ENCODE results near the gene SC5D.

The SC5D gene

DNA sequence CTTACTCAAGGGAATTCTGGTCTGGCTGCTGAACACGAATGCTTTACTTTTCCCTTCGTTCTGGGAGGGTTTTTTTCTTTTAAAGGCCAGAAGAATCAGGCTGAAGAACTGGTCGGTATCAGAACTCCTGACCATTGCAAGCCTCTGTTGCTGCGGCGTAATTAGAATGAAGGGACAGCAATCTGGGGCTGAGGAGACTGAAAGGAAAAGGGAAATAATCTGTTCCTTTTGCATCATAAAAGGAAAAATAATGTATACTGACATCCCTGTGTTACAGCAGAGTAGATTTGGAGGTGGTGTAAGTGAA is 670 bp downstream of the SC5D start:
- no peak for DNase-seq

DNA sequence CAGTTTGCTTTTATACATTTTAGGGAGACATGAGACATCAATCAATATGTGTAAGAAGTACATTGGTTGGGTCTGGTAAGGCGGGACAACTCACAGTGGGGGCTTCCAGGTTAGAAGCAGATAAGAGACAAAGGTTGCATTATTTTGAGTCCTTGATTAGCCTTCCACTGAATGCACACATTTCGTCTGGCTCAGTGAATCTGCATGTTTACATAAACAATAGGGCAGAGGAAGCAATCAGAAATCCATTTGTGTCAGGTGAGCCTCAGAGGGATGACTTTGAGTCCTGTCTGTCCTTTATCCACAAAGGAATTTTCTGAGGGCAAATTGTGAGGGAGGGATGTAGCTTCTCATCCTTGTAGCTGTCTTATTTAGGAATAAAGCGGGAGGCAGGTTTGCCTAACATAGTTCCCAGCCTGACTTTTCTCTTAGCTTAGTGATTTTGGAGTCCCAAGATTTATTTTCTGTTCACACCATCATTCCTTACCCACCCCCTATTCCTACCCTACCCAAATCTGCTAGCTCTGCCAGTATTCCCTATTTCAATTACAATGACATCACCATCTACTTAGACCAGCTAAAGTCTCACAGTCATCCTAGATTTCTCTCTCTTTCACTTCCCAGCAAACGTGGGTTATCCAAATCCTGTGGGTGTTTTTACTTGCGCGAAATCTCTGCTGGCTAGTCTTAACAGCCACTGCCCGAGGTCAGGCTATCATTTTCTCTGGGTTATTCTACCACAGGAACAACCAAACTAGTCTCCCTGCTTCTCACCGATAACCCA is 2.9 kb downstream of the SC5D start:
- DNase-seq: no peak

DNA sequence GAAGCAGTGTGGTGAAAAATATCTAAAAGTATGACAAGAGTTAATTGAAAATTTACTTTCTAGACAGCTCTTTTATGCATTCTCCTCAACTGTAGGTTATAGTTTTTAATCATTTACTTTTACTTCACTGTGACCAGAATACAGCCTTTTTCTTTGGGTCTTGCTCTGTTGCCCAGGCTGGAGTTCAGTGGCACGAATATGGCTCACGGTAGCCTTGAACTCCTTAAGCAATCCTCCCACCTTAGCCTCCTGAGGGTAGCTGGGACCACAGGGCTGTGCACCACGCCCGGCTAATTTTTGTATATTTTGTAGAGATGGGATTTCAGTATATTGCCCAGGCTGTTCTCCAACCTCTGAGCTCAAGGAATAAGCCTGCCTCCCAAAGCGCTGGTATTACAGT is 5.3 kb downstream of the SC5D start:
- DNase-seq: no peak

DNA sequence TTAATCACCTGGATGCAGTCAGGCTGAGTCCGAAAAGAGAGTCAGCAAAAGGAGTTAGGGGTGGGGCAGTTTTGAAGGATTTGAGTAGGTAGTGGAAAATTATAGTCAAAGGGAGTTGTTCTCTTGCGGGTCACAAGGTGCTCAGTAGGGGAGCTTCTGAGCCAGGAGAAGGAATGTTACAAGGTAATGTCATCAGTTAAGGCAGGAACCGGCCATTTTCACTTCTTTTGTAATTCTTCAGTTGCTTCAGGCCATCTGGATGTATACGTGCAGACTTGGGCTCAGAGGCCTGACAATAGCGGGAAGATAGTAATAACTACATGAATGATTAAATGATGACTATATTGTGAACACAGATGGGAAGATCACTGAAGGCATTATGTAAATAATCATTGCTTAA is 6.2 kb downstream of the SC5D start:
- no peak for DNase-seq

DNA sequence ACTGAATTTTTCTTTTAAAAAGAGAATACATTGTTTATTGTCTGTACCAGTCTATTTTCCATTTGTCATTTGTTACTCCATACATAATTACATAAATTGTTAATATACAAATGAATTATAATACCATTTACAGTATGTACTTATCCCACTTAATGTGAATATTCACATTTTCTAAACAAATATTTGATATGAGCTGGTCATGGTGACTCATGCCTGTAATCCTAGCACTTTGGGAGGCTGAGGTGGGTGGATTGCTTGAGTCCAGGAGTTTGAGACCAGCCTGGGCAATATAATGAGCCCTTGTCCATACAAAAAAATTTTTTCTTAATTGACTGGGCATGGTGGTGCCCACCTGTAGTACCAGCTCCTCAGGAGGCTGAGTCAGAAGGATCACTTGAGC is 6.8 kb downstream of the SC5D start:
- DNase-seq: no peak

DNA sequence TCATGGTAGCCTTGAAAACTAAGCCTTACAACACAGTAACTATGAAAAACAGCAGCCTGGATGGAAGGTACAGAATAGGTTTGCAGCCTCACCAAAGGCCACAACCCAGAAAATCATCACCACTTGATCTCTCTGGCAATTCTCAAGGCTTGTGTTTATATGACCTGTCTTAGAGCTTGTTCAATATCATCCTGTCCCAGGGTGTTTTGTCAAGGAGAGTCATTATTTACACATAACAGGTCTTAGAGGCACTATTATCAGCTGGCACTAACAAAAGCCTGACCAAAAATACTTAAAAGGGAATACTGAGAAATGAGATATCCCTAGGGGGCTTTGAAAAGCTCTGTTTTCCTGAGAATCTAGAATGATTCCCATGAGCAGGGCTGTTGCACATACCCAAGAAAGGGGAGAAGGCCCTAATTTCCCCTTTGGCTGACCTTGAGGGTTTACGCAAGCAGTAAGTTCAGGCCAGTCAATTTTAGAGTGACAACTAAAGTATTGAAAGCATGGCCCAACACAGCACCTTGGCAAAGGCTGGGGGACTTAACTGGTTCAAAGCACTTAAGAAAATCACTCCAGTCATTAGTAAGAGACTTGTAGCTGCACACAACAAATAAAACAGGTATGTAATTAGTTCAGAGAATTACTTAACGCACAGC is 7.9 kb downstream of the SC5D start:
- no peak for DNase-seq

DNA sequence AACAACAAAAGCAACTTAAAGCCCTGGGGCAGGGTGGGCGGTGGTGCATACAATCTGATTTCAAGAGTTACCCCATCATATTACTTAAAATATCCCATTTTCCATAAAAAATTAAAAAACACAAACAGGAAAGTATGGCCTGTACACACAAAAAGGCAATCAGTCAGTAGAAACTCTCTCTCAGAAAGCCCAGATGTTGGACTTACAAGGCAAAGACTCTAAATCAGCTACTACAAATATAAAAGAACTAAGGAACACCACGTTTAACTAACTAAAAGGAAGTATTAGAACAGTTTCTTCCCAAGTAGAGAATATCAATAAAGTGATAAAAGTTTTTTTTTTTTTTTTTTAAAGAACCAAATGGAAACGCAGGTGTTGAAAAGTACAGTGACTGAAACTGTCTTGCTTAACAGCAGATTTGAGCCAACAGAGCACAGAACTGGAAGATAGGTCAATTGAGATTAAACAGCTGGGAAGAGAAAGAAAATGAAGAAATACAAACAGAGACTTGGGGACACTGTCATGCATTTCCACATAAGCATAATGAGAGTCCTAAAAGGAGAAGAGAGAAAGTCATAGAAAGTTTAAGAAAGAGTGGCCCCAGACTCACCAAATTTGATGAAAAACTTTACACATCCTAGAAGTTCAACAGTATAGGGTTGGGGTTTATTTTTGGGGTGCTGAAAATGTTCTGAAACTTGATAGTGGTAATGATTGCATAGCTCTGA is 8.6 kb downstream of the SC5D start:
- DNase-seq: no peak

DNA sequence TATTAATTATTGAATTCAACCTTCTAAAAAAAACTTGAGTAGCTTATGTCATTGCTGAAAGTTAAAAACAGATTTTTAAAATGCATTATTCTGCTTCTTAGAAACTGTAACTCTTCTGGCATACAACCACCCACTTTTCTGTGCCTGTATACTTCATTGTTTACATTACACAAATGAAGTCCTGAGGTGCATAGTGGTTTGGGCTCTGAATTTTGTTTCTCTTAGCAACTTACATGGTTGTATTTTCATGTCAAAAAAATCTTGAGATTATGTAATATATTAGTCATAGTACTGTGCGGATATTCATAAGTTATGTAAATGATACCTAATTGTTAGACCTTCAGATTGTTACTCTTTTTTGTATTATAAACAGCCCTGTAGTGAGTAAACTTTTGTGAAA is 12.2 kb downstream of the SC5D start:
- no peak for DNase-seq

DNA sequence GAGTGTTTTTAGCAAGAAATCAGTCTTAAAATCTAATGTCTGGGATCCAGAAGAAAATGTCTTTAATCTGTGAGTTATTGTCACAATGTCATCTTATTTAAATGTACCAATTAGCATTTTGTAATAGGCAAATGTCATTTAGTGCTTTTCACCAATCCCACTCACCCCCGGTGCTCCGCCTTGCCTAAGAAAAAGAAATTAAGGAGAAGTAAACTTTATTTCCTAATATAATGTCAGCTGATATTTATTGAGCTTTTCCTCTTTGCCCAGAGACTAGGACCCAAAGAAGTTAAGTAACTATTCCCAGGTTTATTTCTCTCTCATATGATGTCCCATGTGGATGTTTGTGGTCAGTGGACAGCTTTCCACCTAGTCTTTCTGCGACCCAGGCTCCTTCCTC is 16.2 kb downstream of the SC5D start:
- DNase-seq: no peak

DNA sequence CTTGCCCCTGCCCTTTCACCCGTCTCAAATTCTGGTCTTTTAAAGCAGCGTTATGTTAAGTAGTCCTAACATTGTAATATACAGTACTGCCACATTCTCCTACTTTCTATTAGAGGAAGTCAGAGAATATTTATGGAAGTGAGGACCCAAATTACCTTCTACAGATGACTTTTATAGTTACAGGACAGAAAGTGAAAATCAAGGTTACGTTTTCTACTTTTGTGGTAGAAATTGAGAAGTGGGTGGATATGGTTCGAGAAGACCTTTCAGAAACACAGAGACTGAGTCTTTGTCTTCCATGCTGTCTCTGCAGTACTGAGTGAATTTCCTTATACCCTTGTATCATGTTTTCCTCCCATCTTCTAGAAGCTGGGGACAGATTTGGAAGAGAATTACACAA is 17.1 kb downstream of the SC5D start:
- no peak for DNase-seq

DNA sequence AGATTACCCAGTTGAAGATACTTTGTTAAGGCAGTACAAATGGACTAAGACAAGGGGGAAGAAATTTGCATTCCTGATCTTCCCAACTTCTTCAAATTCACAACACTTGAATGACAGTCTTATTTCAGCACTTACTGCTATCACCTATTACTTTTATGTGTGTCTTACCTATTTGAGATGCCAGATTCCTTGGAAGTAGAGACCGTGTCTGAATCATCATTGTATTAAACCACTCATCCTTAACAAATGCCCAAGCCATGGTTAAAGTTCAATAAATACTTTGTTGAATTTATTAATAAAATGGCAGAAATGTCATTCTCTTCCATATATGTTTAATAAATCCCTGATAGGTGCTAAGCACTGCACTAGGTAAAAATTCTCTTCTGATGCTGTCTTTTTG is 18.3 kb downstream of the SC5D start:
- no peak for DNase-seq

DNA sequence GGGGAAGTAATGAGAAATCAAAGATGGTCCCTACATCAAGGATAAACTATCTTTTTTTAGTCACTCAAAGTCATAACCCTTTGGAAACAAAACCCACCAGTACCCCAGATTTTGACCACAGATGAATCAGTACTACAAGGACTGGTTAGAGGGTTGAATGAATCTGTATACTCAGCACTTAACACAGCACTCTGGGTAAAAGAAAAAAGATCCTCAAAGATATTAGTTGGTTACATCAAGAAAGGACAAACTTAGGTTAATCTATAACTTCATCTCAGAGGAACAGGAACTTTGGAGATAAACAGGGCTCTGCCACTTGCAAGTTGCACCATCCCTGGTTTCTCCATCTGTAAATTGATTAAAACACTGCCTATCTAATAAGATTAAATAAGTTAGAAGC is 18.8 kb downstream of the SC5D start:
- no peak for DNase-seq

DNA sequence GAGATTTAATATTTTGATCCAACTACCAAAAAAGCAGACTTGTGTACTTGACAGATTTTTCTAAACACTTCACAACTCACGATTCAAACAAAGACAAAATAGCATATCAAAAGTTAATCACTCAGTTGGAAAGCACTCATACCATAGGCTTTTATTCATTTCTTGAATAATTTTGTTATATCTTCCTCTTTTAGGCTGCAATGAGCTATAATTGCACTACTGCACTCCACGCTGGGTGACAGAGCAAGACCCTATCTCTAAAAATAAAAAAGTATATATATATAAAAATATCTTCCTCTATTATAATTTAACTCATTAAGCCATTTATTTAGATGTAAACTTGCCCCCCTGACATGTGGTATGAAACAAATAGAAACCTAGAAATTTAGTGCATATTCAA is 19.9 kb downstream of the SC5D start:
- no peak for DNase-seq

DNA sequence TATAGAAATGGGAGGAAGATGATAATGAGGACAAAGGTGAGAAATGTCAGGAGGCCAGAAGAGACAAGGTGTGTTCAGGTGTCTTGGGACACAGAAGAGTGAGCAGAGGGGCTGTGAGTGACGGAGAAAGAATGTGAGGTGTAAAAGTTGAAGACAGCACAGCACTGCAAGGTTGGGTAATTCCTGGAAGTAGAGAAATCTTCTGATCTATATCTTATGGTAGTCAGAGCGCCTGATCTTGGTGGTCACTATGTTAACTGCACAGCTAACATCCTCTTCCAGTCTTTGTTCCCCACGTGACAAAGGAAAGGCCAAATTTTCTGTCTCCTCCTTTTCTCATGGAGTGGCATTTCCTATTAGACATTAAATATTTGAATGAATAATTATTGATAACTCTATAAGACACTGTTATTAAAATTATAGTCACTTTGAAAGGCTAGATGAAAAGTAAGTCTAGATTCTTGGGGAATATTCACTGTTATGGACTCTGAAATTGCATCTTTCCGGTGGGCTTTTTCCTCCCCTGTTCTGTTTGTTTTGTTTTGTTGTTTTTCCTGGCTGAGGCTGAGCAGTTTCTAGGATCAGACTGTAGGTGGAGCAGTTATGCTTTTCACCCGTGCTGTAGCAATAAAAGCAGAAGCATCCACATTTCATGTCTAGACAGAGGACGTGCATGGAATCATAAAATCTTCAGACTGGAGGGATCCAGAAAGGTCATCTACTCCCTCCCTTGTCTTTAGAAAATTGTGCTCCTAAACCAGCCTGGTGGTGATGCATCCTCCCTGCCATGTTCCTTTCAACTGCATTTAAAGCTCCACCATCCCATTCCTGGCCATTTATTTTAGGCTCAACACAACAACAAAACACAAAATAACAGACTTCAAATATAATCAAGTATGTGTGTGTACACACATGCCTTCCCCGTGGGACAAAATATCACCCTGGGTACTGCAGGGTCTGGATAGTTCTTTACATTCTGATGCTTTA is 26.6 kb downstream of the SC5D start:
- peak; percentile 8 for DNase-seq

DNA sequence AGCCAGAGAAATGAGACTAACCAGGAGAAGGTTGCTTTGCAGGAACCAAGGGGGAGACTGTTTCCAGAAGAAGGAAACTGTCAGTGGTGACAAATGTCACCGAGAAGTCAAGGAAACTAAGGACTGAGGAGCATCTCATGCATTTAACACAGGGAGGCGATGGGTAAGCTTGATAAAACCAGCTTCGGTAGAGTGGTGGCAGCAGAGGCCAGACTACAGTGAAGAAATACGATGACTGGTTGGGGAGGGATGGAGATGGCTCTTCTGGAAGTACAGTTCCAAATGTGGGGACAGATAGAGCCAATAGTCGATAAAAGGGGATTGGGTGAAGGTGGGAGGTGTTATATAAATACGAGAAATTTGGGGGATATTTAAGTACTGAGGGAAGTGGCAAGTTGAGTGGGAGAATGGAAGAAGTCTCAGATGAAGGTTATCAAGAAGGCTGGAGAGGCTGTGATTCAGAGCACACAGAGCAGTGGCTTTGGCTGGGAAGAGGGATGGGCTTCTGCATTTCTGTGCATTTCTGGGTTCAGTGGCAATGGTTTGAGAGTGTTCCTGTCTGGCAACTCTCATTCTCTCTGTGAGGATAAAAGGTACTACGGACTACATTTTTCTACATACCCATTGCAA is 29.2 kb downstream of the SC5D start:
- DNase-seq: no peak

DNA sequence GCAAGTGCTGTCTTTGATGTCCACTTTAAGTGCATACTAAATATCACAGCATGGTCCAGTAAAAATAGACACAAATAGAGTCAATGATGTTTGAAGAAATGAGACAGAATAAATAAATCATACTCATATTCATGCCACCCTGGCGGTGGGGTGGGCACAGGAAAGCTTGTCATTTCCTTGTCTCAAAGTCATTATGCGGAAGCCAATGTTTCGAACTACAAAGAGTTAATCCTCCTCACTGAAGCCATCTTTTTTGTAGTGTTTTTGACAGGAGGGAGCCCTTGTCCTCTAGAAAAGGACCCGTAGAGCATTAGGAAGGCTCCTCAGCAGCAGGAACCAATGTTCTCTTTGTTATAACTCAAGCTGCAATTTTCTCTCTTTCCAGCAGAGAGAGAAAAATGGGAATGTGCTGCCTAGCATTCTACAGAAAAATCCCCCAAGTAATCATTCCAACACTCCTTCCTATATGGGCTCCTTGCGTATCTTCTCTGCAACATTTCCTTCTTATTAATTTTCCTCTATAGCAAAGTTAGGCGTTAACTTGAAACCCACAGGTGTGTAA is 30.6 kb downstream of the SC5D start:
- DNase-seq: no peak

DNA sequence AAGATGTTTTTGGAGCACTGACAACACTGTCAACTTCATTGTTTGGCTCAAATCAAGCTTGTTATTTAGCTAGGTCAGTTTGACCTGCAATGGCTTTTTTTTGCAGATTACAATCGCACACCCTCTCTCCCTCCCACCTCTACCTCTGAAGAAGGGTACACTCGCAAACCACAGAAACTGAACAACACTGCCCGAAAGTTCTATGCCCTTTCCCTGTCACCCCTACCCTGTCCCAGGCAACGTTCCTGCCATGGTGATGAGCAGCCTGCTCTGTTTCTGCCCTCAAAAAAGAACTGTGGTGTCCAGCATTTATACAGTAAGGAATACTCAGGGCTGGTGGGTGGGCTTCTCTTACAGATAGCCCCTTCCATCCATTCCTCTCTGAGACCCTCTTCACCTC is 33.7 kb downstream of the SC5D start:
- DNase-seq: no peak

DNA sequence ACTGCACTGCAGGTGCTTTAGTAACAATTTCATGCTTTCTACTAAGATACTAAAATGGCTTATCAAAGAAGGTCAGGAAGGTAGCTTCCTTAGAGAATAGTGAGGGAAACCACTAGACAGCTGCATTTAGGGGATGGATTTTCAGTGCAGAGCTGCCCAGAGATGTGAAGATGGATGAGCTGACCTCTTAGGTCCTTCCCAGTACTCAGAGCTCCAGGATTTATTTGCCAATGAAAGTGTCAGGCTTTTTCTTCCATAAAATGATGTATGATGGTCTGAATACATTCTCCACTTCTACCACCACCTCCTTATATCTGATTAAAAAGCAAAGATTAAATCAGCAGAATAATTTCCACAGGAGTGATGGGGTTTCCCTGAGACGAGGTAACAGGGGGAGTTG is 35.0 kb downstream of the SC5D start:
- no peak for DNase-seq

DNA sequence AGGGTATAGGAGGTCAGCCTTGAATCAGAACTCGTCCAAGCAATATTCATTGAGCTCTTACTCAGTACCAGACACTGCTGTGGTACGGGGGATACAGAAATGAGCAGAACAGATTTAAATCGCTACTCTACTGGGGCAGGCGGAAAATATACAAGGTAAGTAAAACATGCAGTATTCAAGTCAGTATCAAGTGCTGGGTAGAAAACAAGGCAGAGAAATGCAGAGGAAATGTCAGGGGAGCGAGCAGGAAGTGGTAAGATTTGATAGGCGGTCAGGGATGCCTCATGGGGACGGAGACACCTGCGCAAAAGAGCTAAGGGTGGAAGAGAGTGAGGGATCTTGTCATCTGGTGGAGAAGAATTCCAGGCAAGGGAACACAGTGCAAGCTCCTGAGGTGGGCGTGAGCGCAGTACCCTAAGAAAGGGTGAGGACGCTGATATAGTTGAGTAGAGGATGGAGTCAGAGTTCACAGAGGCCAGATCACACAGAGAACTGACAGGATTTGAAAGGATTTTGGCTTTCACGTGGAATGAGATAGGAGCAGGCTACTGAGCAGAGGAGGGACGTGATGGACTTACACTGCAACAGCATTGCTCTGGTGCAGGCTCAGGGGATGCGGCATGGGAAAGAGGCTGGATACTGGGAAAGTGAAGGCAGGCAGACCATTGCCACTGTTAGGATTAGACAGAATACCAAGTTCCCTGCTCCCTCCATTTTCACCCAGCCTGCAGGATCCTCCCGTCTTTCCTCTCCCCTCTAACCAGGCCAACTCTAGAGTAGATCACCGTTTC is 35.8 kb downstream of the SC5D start:
- peak; percentile 31 for DNase-seq

DNA sequence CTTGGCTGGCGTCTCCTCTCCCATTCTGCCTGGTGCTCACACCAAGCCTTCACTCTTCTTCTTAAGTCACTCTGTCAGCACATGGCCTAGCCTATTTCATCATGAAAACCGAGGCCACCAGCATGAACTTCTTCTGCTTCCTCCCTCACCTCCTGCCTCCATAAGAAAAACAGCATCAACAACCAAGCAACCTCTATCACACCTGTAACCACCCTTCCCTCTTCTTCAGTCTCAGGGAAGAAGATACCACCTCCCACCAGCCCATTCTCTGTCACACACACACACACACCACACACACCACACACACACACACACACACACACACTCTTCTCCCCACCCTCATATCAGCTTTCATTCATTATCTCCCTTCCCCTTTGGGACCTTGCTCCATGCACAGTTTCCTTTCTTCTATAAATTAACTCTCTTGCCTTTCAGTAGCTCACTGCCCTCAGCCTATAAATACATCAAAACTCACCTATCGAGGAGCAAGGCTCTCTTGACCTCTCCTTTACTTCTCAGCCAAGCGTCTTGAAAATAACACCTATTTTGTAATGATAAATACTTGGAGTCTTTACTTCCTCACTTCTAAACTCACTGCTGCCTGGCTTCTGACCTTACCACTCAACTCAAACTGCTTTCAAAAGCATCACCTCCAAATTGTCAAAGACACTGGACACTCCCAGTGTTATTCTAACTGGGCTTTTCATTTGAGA is 36.6 kb downstream of the SC5D start:
- no peak for DNase-seq
